OCI-LY7 (cell line): ENCODE data around the gene UPK3A. TPM values are rescaled to one million over a fixed set of nuclear protein-coding genes. Genes with fewer than 3 reads are reported as not detected.

Experiments used
- BruUV-seq: library from RNA; stranded (reverse); fragments of 400-500 nt; replicated peaks from 2 replicates; lab custom pipeline; 2021; lab: Mats Ljungman, UMichigan
- CTCF ChIA-PET: fragments of 300-600 bp; sonication (Branson Sonifier 250); formaldehyde crosslinking; loops from one replicate; lab custom pipeline; 2022; ENCODE audit warnings: antibody characterized with exemption; ENCODE audit not compliant: unreplicated experiment; lab: Charles Lee
- POLR2A ChIA-PET: fragments of 300-600 bp; sonication (Branson Sonifier 250); formaldehyde crosslinking; loops from one replicate; lab custom pipeline; 2022; ENCODE audit warnings: antibody characterized with exemption; lab: Charles Lee
- DNase-seq: peaks from one replicate; pipeline ENCODE4 v3.0.0-alpha.2; 2015; ENCODE audit warnings: low spot score
- H2AFZ ChIP-seq: fragments of 200-600 bp; sonication (generic), shearing (Covaris generic); 2 replicates; pipeline ENCODE4 v1.6.1; 2014; ENCODE audit warnings: mild to moderate bottlenecking, antibody characterized with exemption, low read length, moderate library complexity
- H3K27ac ChIP-seq: fragments of 200-600 bp; sonication (generic); 2 replicates; pipeline ENCODE4 v1.5.1; 2014; ENCODE audit warnings: mixed run types, low read depth, mild to moderate bottlenecking, moderate library complexity, low read length, inconsistent platforms; ENCODE audit not compliant: poor library complexity, severe bottlenecking
- H3K36me3 ChIP-seq: fragments of 200-600 bp; sonication (generic); 2 replicates; pipeline ENCODE4 v1.6.1; 2014; ENCODE audit warnings: mild to moderate bottlenecking, antibody characterized with exemption, low read length, moderate library complexity, mixed read lengths; ENCODE audit not compliant: insufficient read depth
- H3K4me1 ChIP-seq: fragments of 200-600 bp; sonication (generic); 2 replicates; pipeline ENCODE4 v1.5.1; 2014; ENCODE audit warnings: mild to moderate bottlenecking, low read length; ENCODE audit not compliant: insufficient read depth, poor library complexity, severe bottlenecking
- H3K4me2 ChIP-seq: fragments of 200-600 bp; sonication (generic); 2 replicates; pipeline ENCODE4 v1.6.1; 2014; ENCODE audit warnings: mild to moderate bottlenecking, low read length
- H3K4me3 ChIP-seq: fragments of 200-600 bp; sonication (generic); 2 replicates; pipeline ENCODE4 v1.5.1; 2014; ENCODE audit warnings: mild to moderate bottlenecking, low read depth, low read length; ENCODE audit not compliant: poor library complexity, severe bottlenecking
- H3K79me2 ChIP-seq: fragments of 200-600 bp; sonication (generic); 2 replicates; pipeline ENCODE4 v1.6.1; 2016; ENCODE audit warnings: low read depth, mild to moderate bottlenecking, low read length, moderate library complexity, mixed read lengths; ENCODE audit not compliant: insufficient read depth
- H3K9me2 ChIP-seq: fragments of 200-600 bp; sonication (generic); 2 replicates; pipeline ENCODE4 v1.6.1; 2016; ENCODE audit warnings: mild to moderate bottlenecking, low read length, mixed read lengths; ENCODE audit not compliant: insufficient read depth
- H3K9me3 ChIP-seq: fragments of 200-600 bp; sonication (generic); 2 replicates; pipeline ENCODE4 v1.6.1; 2014; ENCODE audit warnings: mild to moderate bottlenecking, mixed run types, low read length, mixed read lengths
- H4K20me1 ChIP-seq: fragments of 200-600 bp; sonication (generic); 2 replicates; pipeline ENCODE4 v1.6.1; 2014; ENCODE audit warnings: mild to moderate bottlenecking, antibody characterized with exemption, low read length, moderate library complexity, mixed read lengths; ENCODE audit not compliant: insufficient read depth
- EZH2phosphoT487 ChIP-seq: fragments of 200-600 bp; sonication (generic); IDR thresholded peaks from 2 replicates; pipeline ENCODE4 v1.6.1; 2018; ENCODE audit warnings: low read depth, borderline replicate concordance, mild to moderate bottlenecking, mixed run types, antibody characterized with exemption, low read length, moderate library complexity, mixed read lengths
- intact Hi-C: fragments of 100-400 bp; cut with micrococcal nuclease; formaldehyde crosslinking; loops from one replicate; pipeline ENCODE4 v1.10.0; 2022; ENCODE audit not compliant: unreplicated experiment
- total RNA-seq, 2 experiments: library from RNA; depleted of rRNA in 1 of 2; stranded (reverse); fragments of >200 nt in 1 of 2; shearing (Covaris generic) in 1 of 2; gene quantifications; 2 replicates each; pipeline ENCODE4 v1.2.3, GENCODE V29; 2014 to 2022
- TF ChIP-seq, protein P1 (sequence below): fragments of 200-600 bp; sonication (generic); conservative IDR thresholded peaks from 2 replicates; pipeline ENCODE4 v1.5.1; 2014; ENCODE audit warnings: mild to moderate bottlenecking, antibody characterized with exemption, low read length, moderate library complexity, mixed read lengths

Gene UPK3A
- total RNA-seq, 2 experiments from 2014 or later, result not detected

DNA sequence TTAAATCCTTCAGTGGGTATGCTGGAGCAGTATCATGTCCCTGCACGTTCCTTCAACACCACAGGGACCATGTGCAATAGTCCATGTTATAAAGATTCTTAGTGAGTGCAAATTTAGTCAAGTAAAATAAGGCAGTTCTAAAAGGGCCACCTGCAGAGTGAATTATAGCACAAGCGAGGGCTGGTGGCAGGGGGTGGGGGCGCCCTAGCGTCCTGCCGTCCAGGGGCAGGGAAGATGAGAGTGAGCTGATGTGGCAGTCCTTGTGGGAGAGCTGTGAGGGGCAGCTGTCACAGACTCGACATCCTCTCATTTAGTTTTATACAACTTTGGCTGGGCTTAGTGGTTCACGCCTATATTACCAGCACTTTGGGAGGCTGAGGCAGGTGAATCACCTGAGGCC lies 54.0 kb downstream of the UPK3A start:
- H3K9me2 ChIP-seq, result no peaks in the 10 kb centered on the region
- intact Hi-C loops, result no loop called here
- BruUV-seq, result no TSS peak
- no peak overlapping the region for H2AFZ ChIP-seq
- POLR2A ChIA-PET, result no interaction called here
- DNase-seq, result no peak
- H3K4me3 ChIP-seq, result no peak overlapping the region
- no peak overlapping the region for H3K4me2 ChIP-seq
- H3K36me3 ChIP-seq, result peaks cover 60% of the 10 kb centered on the region
- H3K27ac ChIP-seq, result no peak overlapping the region
- CTCF ChIA-PET, result no interaction called here
- no peaks in the 10 kb centered on the region for H4K20me1 ChIP-seq
- H3K4me1 ChIP-seq, result no peaks in the 10 kb centered on the region
- H3K9me3 ChIP-seq, result no peaks in the 10 kb centered on the region
- no peak for TF ChIP-seq EZH2phosphoT487
- TF ChIP-seq, protein P1, sequence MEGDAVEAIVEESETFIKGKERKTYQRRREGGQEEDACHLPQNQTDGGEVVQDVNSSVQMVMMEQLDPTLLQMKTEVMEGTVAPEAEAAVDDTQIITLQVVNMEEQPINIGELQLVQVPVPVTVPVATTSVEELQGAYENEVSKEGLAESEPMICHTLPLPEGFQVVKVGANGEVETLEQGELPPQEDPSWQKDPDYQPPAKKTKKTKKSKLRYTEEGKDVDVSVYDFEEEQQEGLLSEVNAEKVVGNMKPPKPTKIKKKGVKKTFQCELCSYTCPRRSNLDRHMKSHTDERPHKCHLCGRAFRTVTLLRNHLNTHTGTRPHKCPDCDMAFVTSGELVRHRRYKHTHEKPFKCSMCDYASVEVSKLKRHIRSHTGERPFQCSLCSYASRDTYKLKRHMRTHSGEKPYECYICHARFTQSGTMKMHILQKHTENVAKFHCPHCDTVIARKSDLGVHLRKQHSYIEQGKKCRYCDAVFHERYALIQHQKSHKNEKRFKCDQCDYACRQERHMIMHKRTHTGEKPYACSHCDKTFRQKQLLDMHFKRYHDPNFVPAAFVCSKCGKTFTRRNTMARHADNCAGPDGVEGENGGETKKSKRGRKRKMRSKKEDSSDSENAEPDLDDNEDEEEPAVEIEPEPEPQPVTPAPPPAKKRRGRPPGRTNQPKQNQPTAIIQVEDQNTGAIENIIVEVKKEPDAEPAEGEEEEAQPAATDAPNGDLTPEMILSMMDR, result no peak
- H3K79me2 ChIP-seq, result no peaks in the 10 kb centered on the region

GRCh38 chr22:45340323-45340722 lies 55.6 kb downstream of the UPK3A start:
- no peak for DNase-seq
- no peaks in the 10 kb centered on the region for H3K4me1 ChIP-seq
- H3K9me3 ChIP-seq, result no peaks in the 10 kb centered on the region
- BruUV-seq, result no TSS peak
- H3K79me2 ChIP-seq, result no peaks in the 10 kb centered on the region
- intact Hi-C loops, result no loop called here
- ChIA-PET CTCF (no interaction called here), POLR2A (no interaction called here)
- H3K36me3 ChIP-seq, result peaks cover 44% of the 10 kb centered on the region
- no peak overlapping the region for H3K4me3 ChIP-seq
- H2AFZ ChIP-seq, result no peak overlapping the region
- no peaks in the 10 kb centered on the region for H3K9me2 ChIP-seq
- TF ChIP-seq EZH2phosphoT487, result no peak
- TF ChIP-seq, protein P1, result no peak
- H3K4me2 ChIP-seq, result no peak overlapping the region
- H4K20me1 ChIP-seq, result no peaks in the 10 kb centered on the region
- H3K27ac ChIP-seq, result no peak overlapping the region

GRCh38 chr22:45341498-45341897 lies 56.7 kb downstream of the UPK3A start:
- Histone ChIP-seq H3K4me1 (no peaks in the 10 kb centered on the region), H3K27ac (no peak overlapping the region), H4K20me1 (no peaks in the 10 kb centered on the region), H3K4me3 (no peak overlapping the region), H3K4me2 (no peak overlapping the region), H3K9me3 (no peaks in the 10 kb centered on the region), H2AFZ (no peak overlapping the region), H3K9me2 (no peaks in the 10 kb centered on the region), H3K79me2 (no peaks in the 10 kb centered on the region), H3K36me3 (peaks cover 34% of the 10 kb centered on the region)
- no peak for DNase-seq
- POLR2A ChIA-PET, result no interaction called here
- BruUV-seq, result TSS peak; percentile 52
- intact Hi-C loops, result no loop called here
- TF ChIP-seq, protein P1, result no peak
- TF ChIP-seq EZH2phosphoT487, result no peak
- CTCF ChIA-PET, result no interaction called here
